HepG2 (cell line): ENCODE data around the gene WDR6. TPM values are rescaled to one million over a fixed set of nuclear protein-coding genes. Genes with fewer than 3 reads are reported as not detected.

Source experiments
- ARNTL ChIP-seq: sonication (generic); formaldehyde crosslinking; IDR thresholded peaks from 2 replicates; pipeline ENCODE4 v1.4.0; 2020; ENCODE audit warnings: mild to moderate bottlenecking, missing genetic modification reagents
- BRD4 ChIP-seq: sonication (generic); formaldehyde crosslinking; IDR thresholded peaks from 2 replicates; pipeline ENCODE4 v1.4.0; 2020; ENCODE audit warnings: missing genetic modification reagents
- EED ChIP-seq: sonication (generic); formaldehyde crosslinking; IDR thresholded peaks from 2 replicates; pipeline ENCODE4 v1.5.0; 2020; ENCODE audit warnings: mild to moderate bottlenecking, missing genetic modification reagents
- FLYWCH1 ChIP-seq: sonication (generic); formaldehyde crosslinking; IDR thresholded peaks from 2 replicates; pipeline ENCODE4 v1.8.1; 2023; ENCODE audit warnings: mild to moderate bottlenecking, missing genetic modification reagents
- FOXJ3 ChIP-seq: sonication (generic); formaldehyde crosslinking; IDR thresholded peaks from 2 replicates; pipeline ENCODE4 v1.4.0; 2020; ENCODE audit warnings: missing genetic modification reagents, mild to moderate bottlenecking, borderline replicate concordance
- HBP1 ChIP-seq: IDR thresholded peaks from 2 replicates; pipeline ENCODE4 v1.6.1; 2016; ENCODE audit warnings: low read depth, control low read depth
- ISL2 ChIP-seq: sonication (generic); formaldehyde crosslinking; IDR thresholded peaks from 2 replicates; pipeline ENCODE4 v1.5.0; 2020; ENCODE audit warnings: missing genetic modification reagents
- JARID2 ChIP-seq: sonication (generic); formaldehyde crosslinking; IDR thresholded peaks from 2 replicates; pipeline ENCODE4 v1.8.1; 2023; ENCODE audit warnings: missing genetic modification reagents, inconsistent platforms; ENCODE audit not compliant: insufficient replicate concordance
- NAIF1 ChIP-seq: sonication (generic); formaldehyde crosslinking; IDR thresholded peaks from 2 replicates; pipeline ENCODE4 v1.5.0; 2020; ENCODE audit warnings: mild to moderate bottlenecking, missing genetic modification reagents, borderline replicate concordance
- NPAS2 ChIP-seq: sonication (generic); formaldehyde crosslinking; IDR thresholded peaks from 2 replicates; pipeline ENCODE4 v1.8.0; 2022; ENCODE audit warnings: mild to moderate bottlenecking, missing genetic modification reagents, borderline replicate concordance
- ONECUT2 ChIP-seq: sonication (generic); formaldehyde crosslinking; IDR thresholded peaks from 2 replicates; pipeline ENCODE4 v1.4.0; 2020; ENCODE audit warnings: missing genetic modification reagents
- PBX3 ChIP-seq: sonication (generic); formaldehyde crosslinking; IDR thresholded peaks from 2 replicates; pipeline ENCODE4 v1.8.1; 2023; ENCODE audit warnings: missing genetic modification reagents, inconsistent platforms, borderline replicate concordance
- REL ChIP-seq: sonication (generic); formaldehyde crosslinking; conservative IDR thresholded peaks from 2 replicates; pipeline ENCODE4 v1.8.0; 2022; ENCODE audit warnings: mild to moderate bottlenecking, missing genetic modification reagents, moderate library complexity
- SAP130 ChIP-seq: IDR thresholded peaks from 2 replicates; pipeline ENCODE4 v1.6.1; 2016; ENCODE audit warnings: low read depth
- SMARCE1 ChIP-seq: fragments of 450-650 bp; IDR thresholded peaks from 2 replicates; pipeline ENCODE4 v1.6.1; 2017; ENCODE audit warnings: borderline replicate concordance
- ZBTB21 ChIP-seq: sonication (generic); formaldehyde crosslinking; IDR thresholded peaks from 2 replicates; pipeline ENCODE4 v1.4.0; 2020; ENCODE audit warnings: missing genetic modification reagents
- ZNF329 ChIP-seq: sonication (generic); formaldehyde crosslinking; IDR thresholded peaks from 2 replicates; pipeline ENCODE4 v1.9.0; 2021; ENCODE audit warnings: low read depth, mild to moderate bottlenecking, missing genetic modification reagents
- ZNF558 ChIP-seq: sonication (generic); formaldehyde crosslinking; IDR thresholded peaks from 2 replicates; pipeline ENCODE4 v1.9.0; 2022; ENCODE audit warnings: mild to moderate bottlenecking, missing genetic modification reagents, borderline replicate concordance
- ZNF605 ChIP-seq: sonication (generic); formaldehyde crosslinking; IDR thresholded peaks from 2 replicates; pipeline ENCODE4 v1.8.0; 2022; ENCODE audit warnings: mild to moderate bottlenecking, missing genetic modification reagents
- ZNF770 ChIP-seq: sonication (generic); formaldehyde crosslinking; IDR thresholded peaks from 2 replicates; pipeline ENCODE4 v1.5.0; 2020; ENCODE audit warnings: mild to moderate bottlenecking, missing genetic modification reagents
- polyA plus RNA-seq, 8 experiments: library from polyadenylated mRNA; depleted of rRNA in 3 of 8; stranded (reverse) in 7 of 8; unstranded in 1 of 8; fragments of >200 nt; fragmentation: Illumina TruSeq in 4 of 8; extraction: Trizol in 4 of 8; gene quantifications; 2 replicates each; pipeline versions ENCODE4 v1.2.1 to v1.2.3, GENCODE V29; 2011 to 2016; ENCODE audit warnings: low read depth in 4 of 8, missing spikeins in 1 of 8, mixed read lengths in 1 of 8; ENCODE audit not compliant: insufficient read depth in 1 of 8
- total RNA-seq, 5 experiments: library from RNA; depleted of rRNA; stranded (reverse); fragments of >200 nt; fragmentation: Illumina TruSeq; extraction: Trizol; gene quantifications; 2 replicates each; pipeline ENCODE4 v1.2.3, GENCODE V29; 2016; ENCODE audit warnings: low read depth in 1 of 5
- TF ChIP-seq, protein P1 (sequence below): sonication (generic); formaldehyde crosslinking; IDR thresholded peaks from 2 replicates; pipeline ENCODE4 v1.5.0; 2020; ENCODE audit warnings: missing genetic modification reagents
- TF ChIP-seq, protein P2 (sequence below), 2 experiments: sonication (generic) in 1 of 2; formaldehyde crosslinking in 1 of 2; IDR thresholded peaks; 2 replicates each; pipeline versions ENCODE4 v1.5.1 to v1.6.1; 2011 to 2020; ENCODE audit warnings: borderline replicate concordance in 1 of 2, low read depth in 1 of 2, low read length in 1 of 2, mild to moderate bottlenecking in 1 of 2, missing genetic modification reagents in 1 of 2, moderate library complexity in 1 of 2

Gene WDR6
- total and polyA plus RNA-seq, 2 of the 13 experiments (the other 11 are each of a cell fraction or from before 2014, with no cell fraction given) = 73.4 to 139 TPM

DNA sequence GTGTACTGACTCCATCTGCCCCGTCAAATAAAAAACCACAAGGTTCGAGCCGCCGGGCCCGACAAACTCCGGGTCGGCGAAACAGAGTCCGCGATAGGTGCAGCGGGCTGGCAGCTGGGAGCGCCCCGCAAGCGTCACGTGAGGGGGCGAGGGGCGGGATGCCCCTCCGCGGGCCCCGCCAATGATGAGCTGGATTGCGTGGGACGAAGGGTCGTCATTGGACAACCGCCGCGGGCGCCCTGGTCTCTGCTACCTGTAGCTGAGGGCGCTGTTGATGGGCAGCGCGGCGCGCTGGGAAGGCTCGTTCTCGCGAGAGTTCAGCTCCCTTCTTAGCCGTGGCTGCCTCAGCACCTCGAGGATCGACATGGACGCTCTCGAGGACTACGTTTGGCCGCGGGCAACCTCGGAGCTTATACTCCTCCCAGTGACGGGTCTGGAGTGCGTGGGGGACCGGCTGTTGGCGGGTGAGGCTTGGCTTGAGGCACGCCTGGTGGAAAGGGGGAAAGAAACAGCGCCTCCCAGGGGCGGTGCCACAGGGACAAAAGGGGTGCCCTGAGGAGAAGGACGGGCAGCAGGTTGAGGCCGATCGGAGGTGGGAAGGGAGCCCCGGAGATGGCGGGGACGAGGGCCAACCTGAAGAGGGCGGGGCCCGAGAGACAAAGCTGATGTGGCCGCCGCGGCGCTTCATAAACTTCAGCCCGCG lies at the start of gene WDR6 (continued):
- TF ChIP-seq, protein P1, sequence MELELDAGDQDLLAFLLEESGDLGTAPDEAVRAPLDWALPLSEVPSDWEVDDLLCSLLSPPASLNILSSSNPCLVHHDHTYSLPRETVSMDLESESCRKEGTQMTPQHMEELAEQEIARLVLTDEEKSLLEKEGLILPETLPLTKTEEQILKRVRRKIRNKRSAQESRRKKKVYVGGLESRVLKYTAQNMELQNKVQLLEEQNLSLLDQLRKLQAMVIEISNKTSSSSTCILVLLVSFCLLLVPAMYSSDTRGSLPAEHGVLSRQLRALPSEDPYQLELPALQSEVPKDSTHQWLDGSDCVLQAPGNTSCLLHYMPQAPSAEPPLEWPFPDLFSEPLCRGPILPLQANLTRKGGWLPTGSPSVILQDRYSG = no peak
- peak; percentile 49; the same call in 1 of the 2 replicates for TF ChIP-seq ZNF605 (CRISPR knock-in tag)
- peak; percentile 80 for TF ChIP-seq SAP130 (CRISPR knock-in tag)
- peak; percentile 69 for TF ChIP-seq ARNTL
- TF ChIP-seq REL (CRISPR knock-in tag) = peak; percentile 95; the same call in 1 of the 2 replicates
- TF ChIP-seq HBP1 (CRISPR knock-in tag) = peak; percentile 20; the same call in 1 of the 2 replicates
- peak; percentile 34 for TF ChIP-seq JARID2 (CRISPR knock-in tag)
- TF ChIP-seq ONECUT2 (CRISPR knock-in tag) = no peak
- TF ChIP-seq ISL2 (CRISPR knock-in tag) = no peak; the same call in 1 of the 2 replicates
- TF ChIP-seq ZNF329 (CRISPR knock-in tag) = no peak
- TF ChIP-seq, protein P2, sequence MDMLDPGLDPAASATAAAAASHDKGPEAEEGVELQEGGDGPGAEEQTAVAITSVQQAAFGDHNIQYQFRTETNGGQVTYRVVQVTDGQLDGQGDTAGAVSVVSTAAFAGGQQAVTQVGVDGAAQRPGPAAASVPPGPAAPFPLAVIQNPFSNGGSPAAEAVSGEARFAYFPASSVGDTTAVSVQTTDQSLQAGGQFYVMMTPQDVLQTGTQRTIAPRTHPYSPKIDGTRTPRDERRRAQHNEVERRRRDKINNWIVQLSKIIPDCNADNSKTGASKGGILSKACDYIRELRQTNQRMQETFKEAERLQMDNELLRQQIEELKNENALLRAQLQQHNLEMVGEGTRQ (IDR thresholded peaks at IDR 0.05; ENCODE audit: low read depth, low read length) = peak; percentile 95
- TF ChIP-seq, protein P2 (CRISPR knock-in tag; IDR thresholded peaks at IDR 0.05; ENCODE audit: borderline replicate concordance) = peak; percentile 99; the same call in 1 of the 2 replicates
- peak; percentile 97 for TF ChIP-seq EED (CRISPR knock-in tag)
- TF ChIP-seq FOXJ3 (CRISPR knock-in tag) = no peak; the same call in 1 of the 2 replicates
- TF ChIP-seq ZNF558 = 0 out of 2 replicates have a peak, but pooled peaks have one; percentile 37
- no peak for TF ChIP-seq BRD4 (CRISPR knock-in tag)
- TF ChIP-seq FLYWCH1 = no peak
- no peak for TF ChIP-seq NAIF1 (CRISPR knock-in tag)
- TF ChIP-seq NPAS2 (CRISPR knock-in tag) = no peak
- no peak for TF ChIP-seq ZBTB21 (CRISPR knock-in tag)
- no peak for TF ChIP-seq ZNF770 (CRISPR knock-in tag)
- TF ChIP-seq SMARCE1 = no peak
- TF ChIP-seq PBX3 = no peak; the same call in 1 of the 2 replicates
